B cell (primary cell): ENCODE measurements around the gene NELFA.

ENCODE experiments used
- CTCF ChIP-seq: fragments of 200-600 bp; IDR thresholded peaks from one replicate; pipeline ENCODE4 v1.8.0; 2022; ENCODE audit warnings: antibody characterized with exemption, mild to moderate bottlenecking
- EZH2 ChIP-seq: IDR thresholded peaks from 2 replicates; pipeline ENCODE4 v1.6.1; 2012; ENCODE audit warnings: borderline replicate concordance, low read depth, mild to moderate bottlenecking, moderate library complexity, low read length; ENCODE audit not compliant: insufficient read depth, poor library complexity, severe bottlenecking

GRCh38 chr4:2057382-2058065, 48.8 kb upstream of the NELFA start:
- TF ChIP-seq CTCF: no peak
- TF ChIP-seq EZH2: no peak
